HepG2 (cell line): ENCODE results near the gene ACADS. TPM values are rescaled to one million over a fixed set of nuclear protein-coding genes. Genes with fewer than 3 reads are reported as not detected.

ENCODE experiments used
- ATM ChIP-seq: fragments of 450-650 bp; IDR thresholded peaks from 2 replicates; pipeline ENCODE4 v1.7.1; 2017; ENCODE audit warnings: mild to moderate bottlenecking, borderline replicate concordance
- FOXM1 ChIP-seq: sonication (generic); formaldehyde crosslinking; IDR thresholded peaks from 2 replicates; pipeline ENCODE4 v1.5.0; 2020; ENCODE audit warnings: missing genetic modification reagents
- HOXA5 ChIP-seq: sonication (generic); formaldehyde crosslinking; IDR thresholded peaks from 2 replicates; pipeline ENCODE4 v1.4.0; 2020; ENCODE audit warnings: missing genetic modification reagents
- JUND ChIP-seq: sonication (generic); formaldehyde crosslinking; IDR thresholded peaks from 2 replicates; pipeline ENCODE4 v1.8.0; 2022; ENCODE audit warnings: mild to moderate bottlenecking, missing genetic modification reagents
- KDM1A ChIP-seq: IDR thresholded peaks from 2 replicates; pipeline ENCODE4 v1.6.1; 2016; ENCODE audit warnings: missing compliant biosample characterization
- KLF16 ChIP-seq, 2 experiments: sonication (generic) in 1 of 2; formaldehyde crosslinking in 1 of 2; IDR thresholded peaks; 2 replicates each; pipeline versions ENCODE4 v1.6.1 to v1.8.0; 2016 to 2023; ENCODE audit warnings: missing genetic modification reagents in 2 of 2, missing compliant biosample characterization in 1 of 2
- MXD3 ChIP-seq: IDR thresholded peaks from 2 replicates; pipeline ENCODE4 v1.6.1; 2016; ENCODE audit warnings: mild to moderate bottlenecking, missing biosample characterization, missing genetic modification reagents
- NCOA1 ChIP-seq: sonication (generic); formaldehyde crosslinking; IDR thresholded peaks from 2 replicates; pipeline ENCODE4 v1.9.0; 2021; ENCODE audit warnings: missing genetic modification reagents
- NFE2L2 ChIP-seq: fragments of 150-350 bp; IDR thresholded peaks from 2 replicates; pipeline ENCODE4 v1.6.1; 2014; ENCODE audit warnings: low read length
- ZIK1 ChIP-seq: sonication (generic); formaldehyde crosslinking; IDR thresholded peaks from 2 replicates; pipeline ENCODE4 v1.5.0; 2020; ENCODE audit warnings: mild to moderate bottlenecking, low read depth, missing genetic modification reagents, borderline replicate concordance
- ZMYM3 ChIP-seq: sonication (generic); formaldehyde crosslinking; IDR thresholded peaks from 2 replicates; pipeline ENCODE4 v1.5.1; 2020; ENCODE audit warnings: mild to moderate bottlenecking, missing genetic modification reagents
- ZNF160 ChIP-seq: sonication (generic); formaldehyde crosslinking; IDR thresholded peaks from 2 replicates; pipeline ENCODE4 v1.8.0; 2022; ENCODE audit warnings: mild to moderate bottlenecking, inconsistent platforms, missing genetic modification reagents
- ZNF333 ChIP-seq: sonication (generic); formaldehyde crosslinking; IDR thresholded peaks from 2 replicates; pipeline ENCODE4 v1.4.0; 2020; ENCODE audit warnings: mild to moderate bottlenecking, missing genetic modification reagents, borderline replicate concordance
- ZNF350 ChIP-seq: sonication (generic); formaldehyde crosslinking; IDR thresholded peaks from 2 replicates; pipeline ENCODE4 v1.4.0; 2020; ENCODE audit warnings: mild to moderate bottlenecking, low read depth, missing genetic modification reagents, borderline replicate concordance
- ZNF629 ChIP-seq: sonication (generic); formaldehyde crosslinking; conservative IDR thresholded peaks from 2 replicates; pipeline ENCODE4 v1.5.0; 2020; ENCODE audit warnings: missing genetic modification reagents
- polyA plus RNA-seq, 8 experiments: library from polyadenylated mRNA; depleted of rRNA in 3 of 8; stranded (reverse) in 7 of 8; unstranded in 1 of 8; fragments of >200 nt; fragmentation: Illumina TruSeq in 4 of 8; extraction: Trizol in 4 of 8; gene quantifications; 2 replicates each; pipeline versions ENCODE4 v1.2.1 to v1.2.3, GENCODE V29; 2011 to 2016; ENCODE audit warnings: low read depth in 4 of 8, missing spikeins in 1 of 8, mixed read lengths in 1 of 8; ENCODE audit not compliant: insufficient read depth in 1 of 8
- total RNA-seq, 5 experiments: library from RNA; depleted of rRNA; stranded (reverse); fragments of >200 nt; fragmentation: Illumina TruSeq; extraction: Trizol; gene quantifications; 2 replicates each; pipeline ENCODE4 v1.2.3, GENCODE V29; 2016; ENCODE audit warnings: low read depth in 1 of 5
- TF ChIP-seq, protein P1 (sequence below): sonication (generic); formaldehyde crosslinking; IDR thresholded peaks from 2 replicates; pipeline ENCODE4 v1.4.0; 2020; ENCODE audit warnings: low read depth, missing genetic modification reagents
- TF ChIP-seq, protein P2 (sequence below): sonication (generic); formaldehyde crosslinking; IDR thresholded peaks from 2 replicates; pipeline ENCODE4 v1.8.1; 2023; ENCODE audit warnings: missing genetic modification reagents, mild to moderate bottlenecking, borderline replicate concordance
- TF ChIP-seq, protein P3 (sequence below), 2 experiments: fragments of 450-650 bp in 1 of 2; sonication (generic) in 1 of 2; formaldehyde crosslinking; IDR thresholded peaks; 2 replicates each; pipeline versions ENCODE4 v1.5.0 to v1.8.0; 2020 to 2022; ENCODE audit warnings: mild to moderate bottlenecking in 1 of 2, missing genetic modification reagents in 1 of 2
- TF ChIP-seq, protein P4 (sequence below): sonication (generic); formaldehyde crosslinking; IDR thresholded peaks from 2 replicates; pipeline ENCODE4 v1.4.0; 2020; ENCODE audit warnings: missing genetic modification reagents
- TF ChIP-seq, protein P5 (sequence below): sonication (generic); formaldehyde crosslinking; IDR thresholded peaks from 2 replicates; pipeline ENCODE4 v1.4.0; 2020; ENCODE audit warnings: low read depth, mild to moderate bottlenecking, missing genetic modification reagents

ACADS gene
- total and polyA plus RNA-seq, 2 of the 13 experiments (the other 11 are each of a cell fraction or from before 2014, with no cell fraction given) = 17.4 to 27.7 TPM

GRCh38 chr12:120686690-120687577 lies 38.7 kb upstream of the ACADS start, which contains the start of gene MLEC (continued):
- TF ChIP-seq MXD3 (0 out of 2 replicates have a peak, but pooled peaks have one; percentile 36), ZMYM3 (CRISPR knock-in tag) (no peak; the same call in 1 of the 2 replicates), JUND (CRISPR knock-in tag) (0 out of 2 replicates have a peak, but pooled peaks have one; percentile 28), KLF16 (CRISPR knock-in tag; IDR thresholded peaks at IDR 0.05) (peak in 1 of 2 experiments; percentile 88; a peak in 2 of 4 replicates), ZNF350 (CRISPR knock-in tag) (peak; percentile 91), NCOA1 (CRISPR knock-in tag) (no peak), ZNF160 (CRISPR knock-in tag) (peak; percentile 37; the same call in 1 of the 2 replicates), NFE2L2 (no peak), KDM1A (CRISPR knock-in tag) (no peak), ZNF333 (CRISPR knock-in tag) (no peak), ZNF629 (0 out of 2 replicates have a peak, but pooled peaks have one; percentile 19), HOXA5 (CRISPR knock-in tag) (peak; percentile 70; the same call in 1 of the 2 replicates), ZIK1 (CRISPR knock-in tag) (peak; percentile 49; the same call in 1 of the 2 replicates), ATM (no peak), FOXM1 (no peak)
- TF ChIP-seq, protein P1, sequence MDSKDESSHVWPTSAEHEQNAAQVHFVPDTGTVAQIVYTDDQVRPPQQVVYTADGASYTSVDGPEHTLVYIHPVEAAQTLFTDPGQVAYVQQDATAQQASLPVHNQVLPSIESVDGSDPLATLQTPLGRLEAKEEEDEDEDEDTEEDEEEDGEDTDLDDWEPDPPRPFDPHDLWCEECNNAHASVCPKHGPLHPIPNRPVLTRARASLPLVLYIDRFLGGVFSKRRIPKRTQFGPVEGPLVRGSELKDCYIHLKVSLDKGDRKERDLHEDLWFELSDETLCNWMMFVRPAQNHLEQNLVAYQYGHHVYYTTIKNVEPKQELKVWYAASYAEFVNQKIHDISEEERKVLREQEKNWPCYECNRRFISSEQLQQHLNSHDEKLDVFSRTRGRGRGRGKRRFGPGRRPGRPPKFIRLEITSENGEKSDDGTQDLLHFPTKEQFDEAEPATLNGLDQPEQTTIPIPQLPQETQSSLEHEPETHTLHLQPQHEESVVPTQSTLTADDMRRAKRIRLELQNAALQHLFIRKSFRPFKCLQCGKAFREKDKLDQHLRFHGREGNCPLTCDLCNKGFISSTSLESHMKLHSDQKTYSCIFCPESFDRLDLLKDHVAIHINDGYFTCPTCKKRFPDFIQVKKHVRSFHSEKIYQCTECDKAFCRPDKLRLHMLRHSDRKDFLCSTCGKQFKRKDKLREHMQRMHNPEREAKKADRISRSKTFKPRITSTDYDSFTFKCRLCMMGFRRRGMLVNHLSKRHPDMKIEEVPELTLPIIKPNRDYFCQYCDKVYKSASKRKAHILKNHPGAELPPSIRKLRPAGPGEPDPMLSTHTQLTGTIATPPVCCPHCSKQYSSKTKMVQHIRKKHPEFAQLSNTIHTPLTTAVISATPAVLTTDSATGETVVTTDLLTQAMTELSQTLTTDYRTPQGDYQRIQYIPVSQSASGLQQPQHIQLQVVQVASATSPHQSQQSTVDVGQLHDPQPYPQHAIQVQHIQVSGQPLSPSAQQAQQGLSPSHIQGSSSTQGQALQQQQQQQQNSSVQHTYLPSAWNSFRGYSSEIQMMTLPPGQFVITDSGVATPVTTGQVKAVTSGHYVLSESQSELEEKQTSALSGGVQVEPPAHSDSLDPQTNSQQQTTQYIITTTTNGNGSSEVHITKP (CRISPR knock-in tag) = peak; percentile 91
- TF ChIP-seq, protein P2, sequence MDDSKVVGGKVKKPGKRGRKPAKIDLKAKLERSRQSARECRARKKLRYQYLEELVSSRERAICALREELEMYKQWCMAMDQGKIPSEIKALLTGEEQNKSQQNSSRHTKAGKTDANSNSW = no peak
- TF ChIP-seq, protein P3, sequence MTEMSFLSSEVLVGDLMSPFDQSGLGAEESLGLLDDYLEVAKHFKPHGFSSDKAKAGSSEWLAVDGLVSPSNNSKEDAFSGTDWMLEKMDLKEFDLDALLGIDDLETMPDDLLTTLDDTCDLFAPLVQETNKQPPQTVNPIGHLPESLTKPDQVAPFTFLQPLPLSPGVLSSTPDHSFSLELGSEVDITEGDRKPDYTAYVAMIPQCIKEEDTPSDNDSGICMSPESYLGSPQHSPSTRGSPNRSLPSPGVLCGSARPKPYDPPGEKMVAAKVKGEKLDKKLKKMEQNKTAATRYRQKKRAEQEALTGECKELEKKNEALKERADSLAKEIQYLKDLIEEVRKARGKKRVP (CRISPR knock-in tag; IDR thresholded peaks at IDR 0.05) = peak in 1 of 2 experiments; percentile 65; a peak in 2 of 4 replicates
- TF ChIP-seq, protein P4, sequence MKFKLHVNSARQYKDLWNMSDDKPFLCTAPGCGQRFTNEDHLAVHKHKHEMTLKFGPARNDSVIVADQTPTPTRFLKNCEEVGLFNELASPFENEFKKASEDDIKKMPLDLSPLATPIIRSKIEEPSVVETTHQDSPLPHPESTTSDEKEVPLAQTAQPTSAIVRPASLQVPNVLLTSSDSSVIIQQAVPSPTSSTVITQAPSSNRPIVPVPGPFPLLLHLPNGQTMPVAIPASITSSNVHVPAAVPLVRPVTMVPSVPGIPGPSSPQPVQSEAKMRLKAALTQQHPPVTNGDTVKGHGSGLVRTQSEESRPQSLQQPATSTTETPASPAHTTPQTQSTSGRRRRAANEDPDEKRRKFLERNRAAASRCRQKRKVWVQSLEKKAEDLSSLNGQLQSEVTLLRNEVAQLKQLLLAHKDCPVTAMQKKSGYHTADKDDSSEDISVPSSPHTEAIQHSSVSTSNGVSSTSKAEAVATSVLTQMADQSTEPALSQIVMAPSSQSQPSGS (CRISPR knock-in tag) = peak; percentile 66; the same call in 1 of the 2 replicates
- TF ChIP-seq, protein P5, sequence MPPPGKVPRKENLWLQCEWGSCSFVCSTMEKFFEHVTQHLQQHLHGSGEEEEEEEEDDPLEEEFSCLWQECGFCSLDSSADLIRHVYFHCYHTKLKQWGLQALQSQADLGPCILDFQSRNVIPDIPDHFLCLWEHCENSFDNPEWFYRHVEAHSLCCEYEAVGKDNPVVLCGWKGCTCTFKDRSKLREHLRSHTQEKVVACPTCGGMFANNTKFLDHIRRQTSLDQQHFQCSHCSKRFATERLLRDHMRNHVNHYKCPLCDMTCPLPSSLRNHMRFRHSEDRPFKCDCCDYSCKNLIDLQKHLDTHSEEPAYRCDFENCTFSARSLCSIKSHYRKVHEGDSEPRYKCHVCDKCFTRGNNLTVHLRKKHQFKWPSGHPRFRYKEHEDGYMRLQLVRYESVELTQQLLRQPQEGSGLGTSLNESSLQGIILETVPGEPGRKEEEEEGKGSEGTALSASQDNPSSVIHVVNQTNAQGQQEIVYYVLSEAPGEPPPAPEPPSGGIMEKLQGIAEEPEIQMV (CRISPR knock-in tag) = no peak
